Measurements from ENCODE around the gene MCM3. TPM values are rescaled to one million over a fixed set of nuclear protein-coding genes. Genes with fewer than 3 reads are reported as not detected.

Gene MCM3
- total and polyA plus RNA-seq, 11 donors: 10.6 to 39.0 (median 25.0) TPM

DNA sequence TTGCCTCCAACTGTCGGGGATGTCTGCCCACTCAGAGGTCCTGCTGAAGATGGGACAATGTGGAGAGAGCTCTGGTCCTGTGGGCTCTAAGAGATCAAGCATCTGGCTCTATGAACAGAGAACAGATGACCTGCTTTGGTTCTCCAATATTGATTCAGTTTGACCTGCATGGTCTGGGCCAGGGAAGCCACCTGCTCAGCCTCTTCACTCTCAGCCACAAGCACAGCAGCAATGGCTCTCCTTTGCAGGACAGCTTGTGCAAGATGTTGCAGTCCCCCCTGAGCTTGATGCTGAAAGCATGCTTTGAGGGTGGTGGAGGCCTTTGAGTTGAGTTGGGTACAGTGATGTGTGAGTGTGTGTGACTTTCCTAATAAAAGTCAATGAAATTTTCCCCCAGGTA lies 18.6 kb upstream of the MCM3 start:
- intact Hi-C loops (cut with DNase I): loop anchor here in 1 of 10 donors (5.0 kb wide), 2 partner anchors 59 to 94 kb away; partner anchors contain the start of gene PAQR8
- no peak for ATAC-seq
- WGBS, 4 donors: 87 to 100% (median 96%) methylated on average over 1 of the region's 1 CpG

DNA sequence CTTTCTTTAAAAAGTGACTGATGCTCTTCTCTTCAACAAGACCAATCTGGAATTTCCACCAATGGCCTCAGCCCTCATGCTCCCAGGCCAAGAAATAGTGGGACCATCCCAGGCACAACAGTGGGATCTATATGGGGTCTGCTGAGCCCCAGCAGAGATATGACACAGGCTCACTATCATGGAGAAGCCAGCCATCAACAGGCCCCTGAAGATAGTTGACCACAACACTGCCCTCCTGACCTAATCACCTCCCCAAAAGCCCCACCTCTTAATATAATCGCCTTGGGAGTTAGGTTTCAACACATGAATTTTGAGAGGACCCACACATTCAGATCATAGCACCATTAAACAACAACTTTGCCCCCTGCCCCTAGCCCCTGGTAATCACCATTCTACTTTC lies 16.8 kb upstream of the MCM3 start:
- TF ChIP-seq, protein P1, sequence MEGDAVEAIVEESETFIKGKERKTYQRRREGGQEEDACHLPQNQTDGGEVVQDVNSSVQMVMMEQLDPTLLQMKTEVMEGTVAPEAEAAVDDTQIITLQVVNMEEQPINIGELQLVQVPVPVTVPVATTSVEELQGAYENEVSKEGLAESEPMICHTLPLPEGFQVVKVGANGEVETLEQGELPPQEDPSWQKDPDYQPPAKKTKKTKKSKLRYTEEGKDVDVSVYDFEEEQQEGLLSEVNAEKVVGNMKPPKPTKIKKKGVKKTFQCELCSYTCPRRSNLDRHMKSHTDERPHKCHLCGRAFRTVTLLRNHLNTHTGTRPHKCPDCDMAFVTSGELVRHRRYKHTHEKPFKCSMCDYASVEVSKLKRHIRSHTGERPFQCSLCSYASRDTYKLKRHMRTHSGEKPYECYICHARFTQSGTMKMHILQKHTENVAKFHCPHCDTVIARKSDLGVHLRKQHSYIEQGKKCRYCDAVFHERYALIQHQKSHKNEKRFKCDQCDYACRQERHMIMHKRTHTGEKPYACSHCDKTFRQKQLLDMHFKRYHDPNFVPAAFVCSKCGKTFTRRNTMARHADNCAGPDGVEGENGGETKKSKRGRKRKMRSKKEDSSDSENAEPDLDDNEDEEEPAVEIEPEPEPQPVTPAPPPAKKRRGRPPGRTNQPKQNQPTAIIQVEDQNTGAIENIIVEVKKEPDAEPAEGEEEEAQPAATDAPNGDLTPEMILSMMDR (IDR thresholded peaks at IDR 0.05): no peak
- TF ChIP-seq POLR2A (IDR thresholded peaks at IDR 0.05): no peak
- 84 to 91% (median 89%) methylated on average over 1 of the region's 1 CpG for WGBS, 4 donors
- H3K27ac ChIP-seq: no peak overlapping the region

More for the DNA sequence above, 18.6 kb upstream of the MCM3 start:
- Histone ChIP-seq H3K4me3 (no peak overlapping the region), H3K27ac (no peak overlapping the region), H3K4me1 (peaks cover 0 to 49% (median 15%) of the 10 kb centered on the region in 12 donors), H3K27me3 (no peaks in the 10 kb centered on the region), H3K9me3 (no peaks in the 10 kb centered on the region), H3K36me3 (no peaks in the 10 kb centered on the region)
- no peak for DNase-seq
- no peak for TF ChIP-seq POLR2A (IDR thresholded peaks at IDR 0.05)
- TF ChIP-seq, protein P1 (IDR thresholded peaks at IDR 0.05): no peak

DNA sequence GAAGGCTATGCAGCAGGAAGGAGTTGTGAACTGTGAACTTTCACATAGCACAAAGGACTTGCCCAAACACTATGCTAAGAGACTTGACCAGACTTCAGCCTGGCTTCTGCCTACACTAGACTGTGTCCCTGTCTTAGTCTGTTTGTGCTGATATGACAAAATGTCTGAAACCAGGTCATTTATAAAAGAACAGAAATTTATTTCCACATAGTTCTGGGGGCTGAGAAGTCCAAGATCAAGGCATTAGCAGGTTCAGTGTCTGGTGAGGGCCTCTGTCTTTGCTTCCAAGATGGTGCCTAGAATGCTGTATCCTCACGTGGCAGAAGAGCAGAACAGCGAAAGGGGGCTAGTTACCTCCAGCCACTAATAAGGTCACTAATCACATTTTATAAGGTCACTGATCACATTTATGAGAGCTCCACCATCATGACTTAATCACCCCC lies 16.0 kb upstream of the MCM3 start:
- Histone ChIP-seq H3K27ac (no peak overlapping the region), H3K4me1 (peaks cover 0 to 24% (median 11%) of the 10 kb centered on the region in 12 donors), H3K36me3 (no peaks in the 10 kb centered on the region), H3K9me3 (no peaks in the 10 kb centered on the region), H3K4me3 (no peak overlapping the region), H3K27me3 (no peaks in the 10 kb centered on the region)
- no peak for ATAC-seq
- TF ChIP-seq, protein P1 (IDR thresholded peaks at IDR 0.05): no peak
- no peak for TF ChIP-seq POLR2A (IDR thresholded peaks at IDR 0.05)
- intact Hi-C loops (cut with DNase I): loop anchor here in 1 of 10 donors (5.0 kb wide), 2 partner anchors 62 to 97 kb away; partner anchors contain the start of gene PAQR8
- WGBS, 4 donors: 90 to 96% (median 94%) methylated on average over 2 of the region's 2 CpGs
- DNase-seq: no peak

More for the DNA sequence above, 16.8 kb upstream of the MCM3 start:
- Histone ChIP-seq H3K9me3 (no peaks in the 10 kb centered on the region), H3K4me3 (no peak overlapping the region), H3K27me3 (no peaks in the 10 kb centered on the region), H3K36me3 (no peaks in the 10 kb centered on the region), H3K4me1 (peaks cover 0 to 32% (median 14%) of the 10 kb centered on the region in 12 donors)
- intact Hi-C loops (cut with DNase I): loop anchor here in 1 of 10 donors (5.0 kb wide), 2 partner anchors 61 to 96 kb away; partner anchors contain the start of gene PAQR8
- no peak for ATAC-seq
- no peak for DNase-seq

DNA sequence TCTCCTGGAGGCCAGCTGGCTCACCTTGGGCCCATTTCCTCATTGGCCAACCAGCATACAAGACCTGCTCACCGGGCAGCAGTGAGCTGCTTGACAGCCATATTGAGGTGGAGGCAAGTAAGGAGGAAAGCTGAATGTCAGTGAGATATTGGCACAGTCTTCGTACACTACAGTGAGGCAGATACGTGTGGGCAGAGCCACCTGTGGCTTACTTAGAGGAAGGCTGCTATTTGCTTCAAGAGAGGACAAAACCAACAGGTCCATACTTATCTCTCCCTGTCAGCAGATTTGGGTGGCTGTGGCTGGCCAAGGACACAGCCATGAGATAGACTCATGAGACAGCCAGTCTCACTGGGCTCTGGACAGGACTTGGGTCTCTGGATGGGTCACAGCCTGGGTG lies 15.1 kb upstream of the MCM3 start:
- Histone ChIP-seq H3K27me3 (no peaks in the 10 kb centered on the region), H3K36me3 (no peaks in the 10 kb centered on the region), H3K4me3 (no peak overlapping the region), H3K9me3 (no peaks in the 10 kb centered on the region), H3K4me1 (peaks cover 0 to 15% (median 2%) of the 10 kb centered on the region in 12 donors), H3K27ac (no peak overlapping the region)
- TF ChIP-seq, protein P1 (IDR thresholded peaks at IDR 0.05): no peak
- TF ChIP-seq POLR2A (IDR thresholded peaks at IDR 0.05): no peak
- intact Hi-C loops (cut with DNase I): loop anchor here in 2 of 10 donors (5.0 to 10.0 kb wide), 3 partner anchors 63 to 365 kb away; partner anchors contain the start of gene PAQR8 (in 1 of the 2)
- DNase-seq (no peak), ATAC-seq (no peak)
- 60 to 93% (median 78%) methylated on average over 3 of the region's 3 CpGs for WGBS, 4 donors

Measured in heart left ventricle (tissue), 16 donors.